Measurements from ENCODE around the gene TBX2. TPM values are rescaled to one million over a fixed set of nuclear protein-coding genes. Genes with fewer than 3 reads are reported as not detected.

TBX2 gene
- total and polyA plus RNA-seq, 2 of the 13 experiments (the other 11 are each of a cell fraction or from before 2014, with no cell fraction given): 2.8 to 15.3 TPM

GRCh38 chr17:61378658-61379456, 20.8 kb upstream of the TBX2 start (continued):
- no peak for TF ChIP-seq POLR2G (IDR thresholded peaks at IDR 0.05; ENCODE audit: low read depth, low read length)
- TF ChIP-seq HMGA1 (CRISPR knock-in tag; conservative IDR thresholded peaks at IDR 0.05): no peak
- TF ChIP-seq MTF1 (CRISPR knock-in tag; IDR thresholded peaks at IDR 0.05): no peak
- TF ChIP-seq MAFF (IDR thresholded peaks at IDR 0.05; ENCODE audit: low read depth, low read length): no peak
- TF ChIP-seq GFI1 (CRISPR knock-in tag; IDR thresholded peaks at IDR 0.05; ENCODE audit: borderline replicate concordance): no peak
- TF ChIP-seq ZNF431 (CRISPR knock-in tag; IDR thresholded peaks at IDR 0.05; ENCODE audit: borderline replicate concordance, low read depth): 0 out of 2 replicates have a peak, but pooled peaks have one; percentile 50
- TF ChIP-seq ZBTB46 (CRISPR knock-in tag; IDR thresholded peaks at IDR 0.05; ENCODE audit: borderline replicate concordance): no peak
- TF ChIP-seq NAIF1 (CRISPR knock-in tag; IDR thresholded peaks at IDR 0.05; ENCODE audit: borderline replicate concordance): no peak
- TF ChIP-seq CTCF (CRISPR knock-in tag; IDR thresholded peaks at IDR 0.05): no peak
- no peak for TF ChIP-seq ZBTB39 (CRISPR knock-in tag; IDR thresholded peaks at IDR 0.05)
- no peak for TF ChIP-seq ZBTB26 (CRISPR knock-in tag; IDR thresholded peaks at IDR 0.05; ENCODE audit: borderline replicate concordance)
- no peak for TF ChIP-seq ZNF672 (CRISPR knock-in tag; IDR thresholded peaks at IDR 0.05)
- peak; percentile 15; the same call in 1 of the 2 replicates for TF ChIP-seq FOSL2 (CRISPR knock-in tag; IDR thresholded peaks at IDR 0.05)
- no peak for TF ChIP-seq NONO (IDR thresholded peaks at IDR 0.05)
- TF ChIP-seq NONO (CRISPR knock-in tag; conservative IDR thresholded peaks at IDR 0.05): no peak
- TF ChIP-seq MIER3 (CRISPR knock-in tag; IDR thresholded peaks at IDR 0.05; ENCODE audit: borderline replicate concordance): no peak
- no peak for TF ChIP-seq AKAP8 (CRISPR knock-in tag; IDR thresholded peaks at IDR 0.05)
- no peak for TF ChIP-seq CREB1 (IDR thresholded peaks at IDR 0.05)
- TF ChIP-seq CREB1 (CRISPR knock-in tag; IDR thresholded peaks at IDR 0.05): no peak
- peak; percentile 47; the same call in 1 of the 2 replicates for TF ChIP-seq ZNF292 (CRISPR knock-in tag; IDR thresholded peaks at IDR 0.05; ENCODE audit: borderline replicate concordance, low read depth)
- TF ChIP-seq RARG (CRISPR knock-in tag; IDR thresholded peaks at IDR 0.05; ENCODE audit: low read depth): no peak
- no peak; the same call in 1 of the 2 replicates for TF ChIP-seq CCDC6 (CRISPR knock-in tag; IDR thresholded peaks at IDR 0.05)
